ENCODE measurements around the gene S1PR4. TPM values are rescaled to one million over a fixed set of nuclear protein-coding genes. Genes with fewer than 3 reads are reported as not detected.

S1PR4 gene
- total RNA-seq, 4 donors from 2014 or later: 0.87 to 3.4 (median 0.97) TPM

GRCh38 chr19:3204646-3205275 lies 26.2 kb downstream of the S1PR4 start:
- ATAC-seq: no peak
- in situ Hi-C loops (cut with MboI; ENCODE audit: low sequenced_read_pairs in 4 of 4): no loop called here
- peaks cover 0 to 65% of the 10 kb centered on the region in 2 donors for H3K36me3 ChIP-seq

GRCh38 chr19:3206216-3206953 lies 27.8 kb downstream of the S1PR4 start:
- TF ChIP-seq POLR2A (IDR thresholded peaks at IDR 0.05): no peak
- TF ChIP-seq CTCF (IDR thresholded peaks at IDR 0.05 in 4 of 5, conservative IDR thresholded peaks at IDR 0.05 in 1 of 5): no peak
- in situ Hi-C loops (cut with MboI; ENCODE audit: low sequenced_read_pairs in 4 of 4): no loop called here
- ATAC-seq (no peak), DNase-seq (no peak)
- H3K4me1 ChIP-seq: no peaks in the 10 kb centered on the region
- peaks cover 0 to 56% of the 10 kb centered on the region in 2 donors for H3K36me3 ChIP-seq
- no peaks in the 10 kb centered on the region for H3K27me3 ChIP-seq
- intact Hi-C loops (cut with DNase I; ENCODE audit: low total_unique reads): no loop called here
- no peak overlapping the region for H3K4me3 ChIP-seq
- H3K27ac ChIP-seq: no peak overlapping the region
- H3K9me3 ChIP-seq: no peaks in the 10 kb centered on the region

More at GRCh38 chr19:3204646-3205275, 26.2 kb downstream of the S1PR4 start:
- TF ChIP-seq POLR2A (IDR thresholded peaks at IDR 0.05): no peak
- Histone ChIP-seq H3K4me1 (no peaks in the 10 kb centered on the region), H3K27ac (no peak overlapping the region), H3K4me3 (no peak overlapping the region), H3K27me3 (no peaks in the 10 kb centered on the region), H3K9me3 (no peaks in the 10 kb centered on the region)
- no peak for DNase-seq
- intact Hi-C loops (cut with DNase I; ENCODE audit: low total_unique reads): no loop called here

GRCh38 chr19:3207461-3208242 lies 29.1 kb downstream of the S1PR4 start:
- Histone ChIP-seq H3K36me3 (peaks cover 0 to 45% of the 10 kb centered on the region in 2 donors), H3K27me3 (no peaks in the 10 kb centered on the region), H3K27ac (no peak overlapping the region), H3K9me3 (no peaks in the 10 kb centered on the region), H3K4me1 (no peaks in the 10 kb centered on the region), H3K4me3 (no peak overlapping the region)
- DNase-seq (no peak), ATAC-seq (no peak)
- in situ Hi-C loops (cut with MboI; ENCODE audit: low sequenced_read_pairs in 4 of 4): no loop called here
- intact Hi-C loops (cut with DNase I; ENCODE audit: low total_unique reads): no loop called here
- TF ChIP-seq POLR2A (IDR thresholded peaks at IDR 0.05) (no peak), CTCF (IDR thresholded peaks at IDR 0.05 in 4 of 5, conservative IDR thresholded peaks at IDR 0.05 in 1 of 5) (no peak)

- Histone ChIP-seq H3K4me3 (no peak overlapping the region), H3K4me1 (no peaks in the 10 kb centered on the region), H3K27me3 (no peaks in the 10 kb centered on the region), H3K9me3 (no peaks in the 10 kb centered on the region), H3K36me3 (peaks cover 0 to 42% of the 10 kb centered on the region in 2 donors), H3K27ac (no peak overlapping the region)
- TF ChIP-seq POLR2A (IDR thresholded peaks at IDR 0.05) (no peak), CTCF (IDR thresholded peaks at IDR 0.05 in 4 of 5, conservative IDR thresholded peaks at IDR 0.05 in 1 of 5) (no peak)
- DNase-seq (no peak), ATAC-seq (no peak)
- in situ Hi-C loops (cut with MboI; ENCODE audit: low sequenced_read_pairs in 4 of 4): no loop called here
- intact Hi-C loops (cut with DNase I; ENCODE audit: low total_unique reads): no loop called here
These were observed 30.0 kb downstream of the S1PR4 start for GRCh38 chr19:3208317-3209207.
